NT2/D1 (cell line): Measurements from ENCODE around the gene NPAS3.

ENCODE experiments used
- SUZ12 ChIP-seq: IDR thresholded peaks from 2 replicates; pipeline ENCODE4 v1.6.1; 2011; ENCODE audit not compliant: insufficient read length, insufficient read depth; ENCODE audit errors: extremely low read depth
- YY1 ChIP-seq: IDR thresholded peaks from 2 replicates; pipeline ENCODE4 v1.6.1; 2011; ENCODE audit not compliant: insufficient read length, insufficient read depth
- ZNF274 ChIP-seq: IDR thresholded peaks from 2 replicates; pipeline ENCODE4 v1.6.1; 2011; ENCODE audit warnings: mild to moderate bottlenecking, low read depth, low read length

GRCh38 chr14:33596211-33597080, 657.8 kb downstream of the NPAS3 start:
- TF ChIP-seq ZNF274 (no peak), YY1 (no peak), SUZ12 (no peak)
